Activated CD4-positive, alpha-beta T cell treated with anti-CD3 and anti-CD28 coated beads, Interleukin-2, Interleukin-6, amounts not matched to agents 100 ng/mL and 50 ng/mL, durations not matched to agents 16 hours and 8 hours (primary cell): ENCODE data around the gene RNF103.

ENCODE experiments used
- DNase-seq: peaks from one replicate; pipeline ENCODE4 v3.0.0-alpha.2; 2020

Gene RNF103

GRCh38 chr2:86562922-86563649 lies 60.6 kb downstream of the RNF103 start, which contains the start of gene CHMP3:
TSS of gene CHMP3 (minus strand) at chr2:86563443. CDS start at chr2:86563348, 95 bp downstream.
- peak; percentile 98 for DNase-seq

GRCh38 chr2:86562485-86562921 lies 61.2 kb downstream of the RNF103 start:
- no peak for DNase-seq

- DNase-seq, result no peak
Observed at GRCh38 chr2:86557836-86558235, 65.8 kb downstream of the RNF103 start.

GRCh38 chr2:86556508-86556907 lies 67.2 kb downstream of the RNF103 start:
- no peak for DNase-seq
